Measurements from ENCODE around the gene SGIP1.
"Not testable (repeated sequence)": the region's sequence is repeated elsewhere in the genome, so short reads cannot be mapped to it uniquely, and the experiment has no call there.

SGIP1 gene

GRCh38 chr1:66733348-66734017 lies 199.5 kb downstream of the SGIP1 start:
- peak in 1 of 3 donors; percentile 22 for DNase-seq

GRCh38 chr1:66734531-66734930 lies 200.6 kb downstream of the SGIP1 start:
- DNase-seq = not testable (repeated sequence)

- DNase-seq = no peak
Measured at GRCh38 chr1:66737836-66738235, 203.9 kb downstream of the SGIP1 start.

GRCh38 chr1:66739401-66740157 lies 205.6 kb downstream of the SGIP1 start:
- DNase-seq = peak; percentile 63 to 83 (median 71)

- no peak for DNase-seq
Measured at GRCh38 chr1:66745451-66745850, 211.5 kb downstream of the SGIP1 start.

- no peak for DNase-seq
Measured at GRCh38 chr1:66747501-66747900, 213.5 kb downstream of the SGIP1 start.

GRCh38 chr1:66750577-66750976 lies 216.6 kb downstream of the SGIP1 start:
- DNase-seq = peak in 2 of 3 donors; percentile 18 to 36

GRCh38 chr1:66751160-66751559 lies 217.2 kb downstream of the SGIP1 start:
- DNase-seq = no peak

- peak; percentile 80 to 88 (median 82) for DNase-seq
Measured at GRCh38 chr1:66752000-66752592, 218.1 kb downstream of the SGIP1 start, which contains the start of gene DYNLT5. TSS of gene DYNLT5 (plus strand) at chr1:66752459. CDS start at chr1:66754659, 2,200 bp downstream.

- DNase-seq = peak in 1 of 3 donors; percentile 37
Measured at GRCh38 chr1:66752671-66753371, 218.9 kb downstream of the SGIP1 start.

GRCh38 chr1:66757722-66758240 lies 223.8 kb downstream of the SGIP1 start:
- DNase-seq = no peak

- peak in 2 of 3 donors; percentile 41 to 52 for DNase-seq
Measured at GRCh38 chr1:66758241-66758755, 224.3 kb downstream of the SGIP1 start.

GRCh38 chr1:66760506-66760905 lies 226.6 kb downstream of the SGIP1 start:
- DNase-seq = no peak

- DNase-seq = peak; percentile 69 to 84 (median 81)
Measured at GRCh38 chr1:66761221-66761620, 227.3 kb downstream of the SGIP1 start.

- DNase-seq = peak; percentile 64 to 72 (median 70)
Measured at GRCh38 chr1:66764994-66765578, 231.1 kb downstream of the SGIP1 start.

GRCh38 chr1:66767626-66768025 lies 233.7 kb downstream of the SGIP1 start:
- DNase-seq = peak in 2 of 3 donors; percentile 26 to 39

GRCh38 chr1:66768965-66769364 lies 235.0 kb downstream of the SGIP1 start:
- no peak for DNase-seq

- no peak for DNase-seq
Measured at GRCh38 chr1:66769512-66770229, 235.7 kb downstream of the SGIP1 start.

- DNase-seq = no peak
Measured at GRCh38 chr1:66770240-66770639, 236.3 kb downstream of the SGIP1 start.

GRCh38 chr1:66770694-66771093 lies 236.7 kb downstream of the SGIP1 start:
- DNase-seq = no peak

GRCh38 chr1:66773227-66773626 lies 239.3 kb downstream of the SGIP1 start:
- no peak for DNase-seq
